ENCODE measurements around the gene TMEM139. TPM values are rescaled to one million over a fixed set of nuclear protein-coding genes. Genes with fewer than 3 reads are reported as not detected.

TMEM139 gene
- 0.38 and 0.42 TPM in 2 replicates for total RNA-seq

GRCh38 chr7:143284591-143285469 lies at the start of gene TMEM139:
Gene TMEM139, plus strand, starts transcription at chr7:143284958. Its CDS starts 1,000 bp downstream, at chr7:143285958.
- H3K27me3 Mint-ChIP-seq: no peaks in the 10 kb centered on the region
- peaks cover 12% of the 10 kb centered on the region for H3K36me3 Mint-ChIP-seq (ENCODE audit: low read depth)
- H3K4me1 Mint-ChIP-seq: peaks cover 50% of the 10 kb centered on the region
- peak; percentile 54 for DNase-seq
- H3K27ac Mint-ChIP-seq: peak within 1 kb of the TSS; percentile 31
- intact Hi-C loops (cut with micrococcal nuclease): no loop called here
- peaks cover 8% of the 10 kb centered on the region for H3K9me3 Mint-ChIP-seq
- peak within 1 kb of the TSS; percentile 8 for H3K4me3 Mint-ChIP-seq

DNA sequence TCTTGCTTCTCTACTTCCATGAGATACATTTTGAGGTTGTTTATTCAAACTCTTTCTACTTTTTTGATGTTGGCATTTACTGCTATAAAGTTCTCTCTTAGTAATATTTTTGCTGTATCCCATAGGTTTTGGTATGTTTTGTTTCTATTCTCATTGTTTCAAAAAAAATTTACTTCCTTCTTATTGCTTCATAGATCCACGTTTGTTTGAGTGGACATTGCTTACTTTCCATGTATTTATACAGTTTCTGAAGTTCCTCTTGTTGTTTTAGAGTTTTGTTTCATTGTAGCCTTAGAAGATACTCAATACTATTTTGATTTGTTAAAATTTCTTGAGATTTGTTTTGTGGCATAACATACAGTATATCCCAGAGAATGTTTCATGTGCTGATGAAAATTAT lies 49.2 kb upstream of the TMEM139 start:
- peaks cover 12% of the 10 kb centered on the region for H3K36me3 Mint-ChIP-seq (ENCODE audit: low read depth)
- no peak for DNase-seq
- H3K9me3 Mint-ChIP-seq: peaks cover 19% of the 10 kb centered on the region
- intact Hi-C loops (cut with micrococcal nuclease): no loop called here
- no peak overlapping the region for H3K27ac Mint-ChIP-seq
- H3K4me3 Mint-ChIP-seq: no peak overlapping the region
- peaks cover 11% of the 10 kb centered on the region for H3K4me1 Mint-ChIP-seq
- H3K27me3 Mint-ChIP-seq: peaks cover 36% of the 10 kb centered on the region

- H3K36me3 Mint-ChIP-seq (ENCODE audit: low read depth): peaks cover 12% of the 10 kb centered on the region
- peaks cover 36% of the 10 kb centered on the region for H3K27me3 Mint-ChIP-seq
These were observed 48.3 kb upstream of the TMEM139 start for GRCh38 chr7:143236408-143236990.

DNA sequence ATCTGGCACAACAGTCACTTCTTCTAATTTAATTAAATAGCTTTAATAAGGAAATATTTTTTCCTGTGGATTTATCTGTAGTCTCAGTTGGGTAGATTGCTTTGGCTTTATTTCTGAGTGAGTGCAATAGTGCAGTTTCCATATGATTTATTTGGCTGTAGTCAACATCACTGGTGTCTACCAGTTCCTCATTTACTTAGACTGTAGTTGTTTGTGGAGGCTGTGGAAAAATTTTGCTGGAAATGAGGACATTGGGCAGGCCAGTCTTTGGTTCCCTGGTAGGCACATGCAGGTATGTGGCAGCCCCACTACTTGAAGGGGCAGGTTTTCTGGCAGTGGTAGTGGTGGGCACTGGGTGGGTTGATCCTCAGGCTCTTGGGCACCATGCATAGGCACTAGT lies 47.4 kb upstream of the TMEM139 start:
- Mint-ChIP-seq H3K4me3 (no peak overlapping the region), H3K4me1 (peaks cover 23% of the 10 kb centered on the region), H3K27ac (no peak overlapping the region), H3K27me3 (peaks cover 33% of the 10 kb centered on the region), H3K9me3 (peaks cover 19% of the 10 kb centered on the region), H3K36me3 (ENCODE audit: low read depth) (peaks cover 12% of the 10 kb centered on the region)
- intact Hi-C loops (cut with micrococcal nuclease): no loop called here
- no peak for DNase-seq

More at GRCh38 chr7:143236408-143236990, 48.3 kb upstream of the TMEM139 start:
- peaks cover 19% of the 10 kb centered on the region for H3K9me3 Mint-ChIP-seq
- DNase-seq: no peak
- H3K27ac Mint-ChIP-seq: no peak overlapping the region
- H3K4me1 Mint-ChIP-seq: peaks cover 18% of the 10 kb centered on the region
- H3K4me3 Mint-ChIP-seq: no peak overlapping the region
- intact Hi-C loops (cut with micrococcal nuclease): no loop called here

DNA sequence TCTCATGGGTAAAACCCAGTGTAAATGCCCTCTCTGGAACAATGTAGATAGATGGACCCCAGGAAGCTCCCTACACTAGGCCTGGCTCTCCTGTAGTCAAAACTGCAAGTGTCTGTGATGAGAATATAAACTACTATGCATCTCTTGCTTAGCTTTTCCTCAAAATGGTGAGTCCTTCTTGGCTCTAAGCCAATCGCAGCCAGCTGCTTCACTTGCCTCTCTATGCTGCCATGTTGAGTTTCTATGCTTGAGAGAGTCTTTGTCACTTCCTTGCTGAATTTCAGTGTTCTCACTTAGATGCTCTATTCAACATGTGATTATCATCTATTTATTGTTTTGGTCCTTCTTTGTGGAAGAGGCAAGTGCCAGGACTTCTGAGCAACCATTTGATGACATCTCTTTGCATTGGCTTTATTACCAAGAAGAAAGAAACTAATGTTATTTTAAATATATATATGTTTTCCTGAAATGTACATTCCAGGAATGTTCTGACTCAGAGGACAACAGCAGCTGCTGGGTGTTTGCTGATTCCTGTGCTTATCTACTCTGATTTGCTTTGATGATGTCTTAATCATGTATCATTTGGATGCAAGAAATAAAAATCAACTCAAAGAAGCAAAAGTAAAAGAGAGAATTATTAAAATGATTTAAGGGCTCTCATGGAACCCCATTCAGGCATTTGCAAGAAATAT lies 46.3 kb upstream of the TMEM139 start:
- peaks cover 12% of the 10 kb centered on the region for H3K36me3 Mint-ChIP-seq (ENCODE audit: low read depth)

GRCh38 chr7:143239813-143240212 lies 44.9 kb upstream of the TMEM139 start:
- Mint-ChIP-seq H3K27me3 (peaks cover 19% of the 10 kb centered on the region), H3K4me1 (peaks cover 39% of the 10 kb centered on the region), H3K27ac (peak overlapping the region; percentile 82), H3K36me3 (ENCODE audit: low read depth) (peaks cover 12% of the 10 kb centered on the region), H3K4me3 (no peak overlapping the region), H3K9me3 (peaks cover 19% of the 10 kb centered on the region)
- intact Hi-C loops (cut with micrococcal nuclease): loop anchor here (1.0 to 10.0 kb wide), 12 partner anchors 18 to 887 kb away; partner anchors contain the start of genes CASP2 and GSTK1
- DNase-seq: no peak

More for the DNA sequence above, 46.3 kb upstream of the TMEM139 start:
- peaks cover 26% of the 10 kb centered on the region for H3K4me1 Mint-ChIP-seq
- DNase-seq: no peak
- peaks cover 19% of the 10 kb centered on the region for H3K9me3 Mint-ChIP-seq
- no peak overlapping the region for H3K4me3 Mint-ChIP-seq
- intact Hi-C loops (cut with micrococcal nuclease): no loop called here
- no peak overlapping the region for H3K27ac Mint-ChIP-seq
- H3K27me3 Mint-ChIP-seq: peaks cover 25% of the 10 kb centered on the region

- H3K27ac Mint-ChIP-seq: peak overlapping the region; percentile 82
- H3K4me3 Mint-ChIP-seq: peak overlapping the region; percentile 11
- peaks cover 15% of the 10 kb centered on the region for H3K27me3 Mint-ChIP-seq
- peaks cover 16% of the 10 kb centered on the region for H3K9me3 Mint-ChIP-seq
- H3K4me1 Mint-ChIP-seq: peaks cover 44% of the 10 kb centered on the region
- peak; percentile 92 for DNase-seq
- peaks cover 14% of the 10 kb centered on the region for H3K36me3 Mint-ChIP-seq (ENCODE audit: low read depth)
- intact Hi-C loops (cut with micrococcal nuclease): loop anchor here (1.0 to 10.0 kb wide), 12 partner anchors 18 to 887 kb away; partner anchors contain the start of genes CASP2 and GSTK1
These were observed 44.2 kb upstream of the TMEM139 start for GRCh38 chr7:143240291-143241168.

DNA sequence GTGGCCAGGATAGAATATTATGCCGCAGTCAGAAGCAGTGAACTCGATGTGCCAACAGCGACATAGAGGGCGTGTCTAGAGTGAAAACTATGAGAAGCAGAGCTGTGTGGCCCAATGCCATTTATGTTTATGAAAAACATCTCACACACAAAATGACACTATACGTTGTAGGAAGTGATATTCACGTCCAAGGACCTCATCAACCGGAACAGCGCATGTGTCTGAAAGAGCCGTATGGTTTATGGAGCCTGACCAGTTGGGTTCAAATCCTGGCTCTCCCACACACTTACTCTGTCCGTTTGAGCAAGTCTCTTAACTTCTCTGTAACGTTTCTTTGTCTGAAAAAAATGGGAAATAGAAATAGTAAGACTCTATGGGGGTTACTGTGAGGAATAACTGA lies 42.5 kb upstream of the TMEM139 start:
- H3K27me3 Mint-ChIP-seq: no peaks in the 10 kb centered on the region
- no peaks in the 10 kb centered on the region for H3K9me3 Mint-ChIP-seq
- no peak for DNase-seq
- intact Hi-C loops (cut with micrococcal nuclease): loop anchor here (5.0 to 10.0 kb wide), 3 partner anchors 262 to 885 kb away; no protein-coding TSS in a partner anchor
- H3K27ac Mint-ChIP-seq: no peak overlapping the region
- H3K4me1 Mint-ChIP-seq: peaks cover 62% of the 10 kb centered on the region
- H3K4me3 Mint-ChIP-seq: no peak overlapping the region
- peaks cover 11% of the 10 kb centered on the region for H3K36me3 Mint-ChIP-seq (ENCODE audit: low read depth)

- H3K27ac Mint-ChIP-seq: no peak overlapping the region
- H3K36me3 Mint-ChIP-seq (ENCODE audit: low read depth): peaks cover 13% of the 10 kb centered on the region
- H3K27me3 Mint-ChIP-seq: no peaks in the 10 kb centered on the region
- peaks cover 64% of the 10 kb centered on the region for H3K4me1 Mint-ChIP-seq
- DNase-seq: no peak
- H3K4me3 Mint-ChIP-seq: no peak overlapping the region
- intact Hi-C loops (cut with micrococcal nuclease): loop anchor here (5.0 to 10.0 kb wide), 3 partner anchors 262 to 884 kb away; no protein-coding TSS in a partner anchor
- H3K9me3 Mint-ChIP-seq: no peaks in the 10 kb centered on the region
These were observed 41.6 kb upstream of the TMEM139 start for GRCh38 chr7:143243111-143243510.

DNA sequence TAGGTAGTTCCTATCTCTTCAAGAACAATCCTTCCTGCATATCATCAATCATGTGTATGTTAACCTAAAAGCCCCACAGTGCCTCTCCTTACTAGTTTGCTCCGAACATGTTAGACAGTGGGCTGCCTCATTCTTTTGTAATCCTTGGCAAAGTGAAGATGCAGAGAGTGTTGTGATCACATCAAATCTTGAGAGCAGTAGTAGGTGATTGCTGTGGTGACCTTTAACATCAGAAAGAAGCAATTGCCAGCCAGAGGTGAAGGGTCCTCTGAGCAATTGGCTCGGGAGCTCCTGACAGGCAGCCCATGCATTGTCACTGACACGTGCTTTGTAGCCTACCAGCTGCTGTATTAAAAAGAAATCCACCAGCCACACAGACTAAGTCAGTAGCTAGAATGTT lies 41.1 kb upstream of the TMEM139 start:
- Mint-ChIP-seq H3K9me3 (no peaks in the 10 kb centered on the region), H3K27ac (peak overlapping the region; percentile 18), H3K4me3 (no peak overlapping the region), H3K36me3 (ENCODE audit: low read depth) (peaks cover 14% of the 10 kb centered on the region), H3K27me3 (no peaks in the 10 kb centered on the region), H3K4me1 (peaks cover 66% of the 10 kb centered on the region)
- intact Hi-C loops (cut with micrococcal nuclease): loop anchor here (2.0 to 10.0 kb wide), 4 partner anchors 35 to 884 kb away; no protein-coding TSS in a partner anchor
- DNase-seq: no peak

DNA sequence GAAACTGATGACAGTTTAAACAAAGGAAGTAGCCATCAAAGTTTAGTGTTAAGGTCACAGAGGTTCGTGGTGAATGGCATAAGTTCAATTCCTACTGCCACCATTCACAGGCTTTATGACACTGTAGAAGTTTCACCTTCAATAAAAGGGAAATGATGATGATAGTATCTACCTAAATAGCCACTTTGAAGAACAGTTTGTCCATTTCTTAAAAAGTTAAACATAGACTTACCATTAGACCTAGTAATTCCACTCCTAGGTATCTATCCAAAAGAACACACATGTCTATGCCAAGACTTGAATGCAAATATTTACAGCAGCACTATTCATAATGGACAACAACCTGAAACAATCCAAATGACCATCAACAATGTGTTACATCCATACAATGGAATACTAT lies 40.4 kb upstream of the TMEM139 start:
- Mint-ChIP-seq H3K4me3 (peak overlapping the region; percentile 57), H3K36me3 (ENCODE audit: low read depth) (peaks cover 15% of the 10 kb centered on the region), H3K9me3 (peaks cover 6% of the 10 kb centered on the region), H3K27ac (peak overlapping the region; percentile 79), H3K4me1 (peaks cover 71% of the 10 kb centered on the region), H3K27me3 (no peaks in the 10 kb centered on the region)
- DNase-seq: peak; percentile 48
- intact Hi-C loops (cut with micrococcal nuclease): loop anchor here (2.0 to 10.0 kb wide), 4 partner anchors 34 to 883 kb away; no protein-coding TSS in a partner anchor

DNA sequence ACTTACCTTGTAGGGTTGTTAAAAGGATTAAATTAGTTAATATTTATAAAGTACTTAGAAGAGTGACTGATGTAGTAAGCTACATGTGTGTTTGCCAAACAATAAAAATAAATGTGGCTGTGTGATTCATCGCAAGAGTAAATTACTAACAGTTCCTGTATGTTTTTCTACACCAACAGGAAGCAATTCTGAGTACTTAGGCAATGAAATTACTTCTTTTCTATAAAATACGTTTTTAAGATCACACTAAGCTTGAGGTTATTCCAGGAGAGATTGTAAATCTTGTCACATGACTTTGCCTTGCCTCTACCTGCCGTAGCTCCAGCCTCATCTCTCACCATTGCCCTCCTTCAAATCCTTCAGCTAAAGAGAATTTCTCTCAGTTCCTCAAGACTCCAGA lies 39.6 kb upstream of the TMEM139 start:
- peak; percentile 69 for DNase-seq
- H3K4me3 Mint-ChIP-seq: peak overlapping the region; percentile 40
- H3K27me3 Mint-ChIP-seq: no peaks in the 10 kb centered on the region
- peaks cover 11% of the 10 kb centered on the region for H3K9me3 Mint-ChIP-seq
- intact Hi-C loops (cut with micrococcal nuclease): loop anchor here (1.0 to 10.0 kb wide), 4 partner anchors 18 to 260 kb away; partner anchors contain the start of genes CASP2 and GSTK1
- peaks cover 72% of the 10 kb centered on the region for H3K4me1 Mint-ChIP-seq
- H3K36me3 Mint-ChIP-seq (ENCODE audit: low read depth): peaks cover 21% of the 10 kb centered on the region
- H3K27ac Mint-ChIP-seq: peak overlapping the region; percentile 86
